Measurements from ENCODE around the gene RGMA.

Gene RGMA

GRCh38 chr15:93024716-93025624 is 64.0 kb downstream of the RGMA start:
- FAIRE-seq, result no peak
- no peak for DNase-seq (ENCODE audit: insufficient read length, low spot score)
- TF ChIP-seq POLR2A (IDR thresholded peaks at IDR 0.05; ENCODE audit: low read depth, low read length), result no peak

GRCh38 chr15:93024293-93024692 is 64.7 kb downstream of the RGMA start:
- FAIRE-seq, result no peak
- no peak for DNase-seq (ENCODE audit: insufficient read length, low spot score)
- no peak for TF ChIP-seq POLR2A (IDR thresholded peaks at IDR 0.05; ENCODE audit: low read depth, low read length)

- TF ChIP-seq POLR2A (IDR thresholded peaks at IDR 0.05; ENCODE audit: low read depth, low read length), result no peak
- no peak for FAIRE-seq
Measured at GRCh38 chr15:93020976-93021772, 67.8 kb downstream of the RGMA start.

GRCh38 chr15:93019971-93020370 is 69.0 kb downstream of the RGMA start:
- TF ChIP-seq POLR2A (IDR thresholded peaks at IDR 0.05; ENCODE audit: low read depth, low read length), result no peak
- FAIRE-seq (no peak), DNase-seq (ENCODE audit: insufficient read length, low spot score) (no peak)

More at GRCh38 chr15:93020976-93021772, 67.8 kb downstream of the RGMA start:
- no peak for DNase-seq (ENCODE audit: insufficient read length, low spot score)

- no peak for TF ChIP-seq POLR2A (IDR thresholded peaks at IDR 0.05; ENCODE audit: low read depth, low read length)
- no peak for DNase-seq (ENCODE audit: insufficient read length, low spot score)
- no peak for FAIRE-seq
Measured at GRCh38 chr15:93019090-93019489, 69.9 kb downstream of the RGMA start.

GRCh38 chr15:93018574-93018973 is 70.4 kb downstream of the RGMA start:
- FAIRE-seq, result no peak
- no peak for TF ChIP-seq POLR2A (IDR thresholded peaks at IDR 0.05; ENCODE audit: low read depth, low read length)
- no peak for DNase-seq (ENCODE audit: insufficient read length, low spot score)

- TF ChIP-seq POLR2A (IDR thresholded peaks at IDR 0.05; ENCODE audit: low read depth, low read length), result no peak
- FAIRE-seq (no peak), DNase-seq (ENCODE audit: insufficient read length, low spot score) (no peak)
Measured at GRCh38 chr15:93017526-93017925, 71.5 kb downstream of the RGMA start.

- FAIRE-seq, result no peak
- no peak for TF ChIP-seq POLR2A (IDR thresholded peaks at IDR 0.05; ENCODE audit: low read depth, low read length)
- DNase-seq (ENCODE audit: insufficient read length, low spot score), result no peak
Measured at GRCh38 chr15:93012786-93013185, 76.2 kb downstream of the RGMA start.

GRCh38 chr15:93007994-93008393 is 81.0 kb downstream of the RGMA start:
- TF ChIP-seq POLR2A (IDR thresholded peaks at IDR 0.05; ENCODE audit: low read depth, low read length), result no peak
- FAIRE-seq (no peak), DNase-seq (ENCODE audit: insufficient read length, low spot score) (no peak)

- no peak for FAIRE-seq
- no peak for TF ChIP-seq POLR2A (IDR thresholded peaks at IDR 0.05; ENCODE audit: low read depth, low read length)
Measured at GRCh38 chr15:93005133-93005532, 83.9 kb downstream of the RGMA start.

GRCh38 chr15:93001881-93002280 is 87.1 kb downstream of the RGMA start:
- no peak for TF ChIP-seq POLR2A (IDR thresholded peaks at IDR 0.05; ENCODE audit: low read depth, low read length)
- DNase-seq (ENCODE audit: insufficient read length, low spot score) (no peak), FAIRE-seq (no peak)

More at GRCh38 chr15:93005133-93005532, 83.9 kb downstream of the RGMA start:
- DNase-seq (ENCODE audit: insufficient read length, low spot score), result no peak

- no peak for TF ChIP-seq POLR2A (IDR thresholded peaks at IDR 0.05; ENCODE audit: low read depth, low read length)
- no peak for DNase-seq (ENCODE audit: insufficient read length, low spot score)
- no peak for FAIRE-seq
Measured at GRCh38 chr15:93001156-93001555, 87.9 kb downstream of the RGMA start.

- DNase-seq (ENCODE audit: insufficient read length, low spot score), result no peak
- no peak for TF ChIP-seq POLR2A (IDR thresholded peaks at IDR 0.05; ENCODE audit: low read depth, low read length)
- FAIRE-seq, result no peak
Measured at GRCh38 chr15:92997821-92998220, 91.2 kb downstream of the RGMA start.

- FAIRE-seq, result no peak
- no peak for DNase-seq (ENCODE audit: insufficient read length, low spot score)
- TF ChIP-seq POLR2A (IDR thresholded peaks at IDR 0.05; ENCODE audit: low read depth, low read length), result no peak
Measured at GRCh38 chr15:92992720-92993119, 96.3 kb downstream of the RGMA start.
